Stimulated activated CD8-positive, alpha-beta memory T cell treated with anti-CD3 and anti-CD28 coated beads, Interleukin-2, amount 100 ng/mL, for 1 hour (primary cell): Measurements from ENCODE around the gene KCNIP4.

Experiments used
- DNase-seq, 2 donors: peaks; one replicate each; pipeline ENCODE4 v3.0.0-alpha.2; 2020; ENCODE audit warnings: low read depth in 2 of 2

KCNIP4 gene

DNA sequence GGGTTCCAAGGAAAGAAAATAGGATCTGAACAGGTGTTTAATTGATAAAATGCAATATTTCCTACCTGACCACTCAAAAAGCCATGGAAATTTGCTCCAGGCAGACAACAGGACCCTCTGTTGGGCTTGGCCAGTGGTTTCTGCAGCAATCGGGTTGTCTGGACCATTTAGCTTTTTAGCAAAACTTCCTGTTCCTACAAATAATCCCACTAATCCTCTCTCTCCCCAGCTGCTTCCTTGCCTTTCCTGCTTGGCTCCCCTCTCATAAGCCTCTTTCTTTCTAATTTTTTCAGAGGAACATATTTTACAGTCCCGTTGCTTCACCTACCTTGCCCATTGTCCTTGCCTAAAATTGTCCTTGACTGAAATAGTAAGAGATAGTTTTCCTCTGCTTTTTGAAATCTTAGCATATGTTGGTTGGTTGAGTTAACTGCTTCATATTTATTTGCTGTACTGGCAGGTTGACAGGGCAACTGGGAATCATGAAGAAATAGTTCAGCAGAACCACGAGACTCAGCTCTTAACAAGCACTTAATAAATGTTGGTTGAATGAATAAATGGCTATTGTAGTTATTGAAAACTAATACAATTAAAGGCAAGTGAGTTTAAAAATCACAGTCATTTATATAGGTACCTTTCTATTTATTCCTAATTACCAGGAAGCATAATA lies 259.8 kb downstream of the KCNIP4 start:
- no peak for DNase-seq

DNA sequence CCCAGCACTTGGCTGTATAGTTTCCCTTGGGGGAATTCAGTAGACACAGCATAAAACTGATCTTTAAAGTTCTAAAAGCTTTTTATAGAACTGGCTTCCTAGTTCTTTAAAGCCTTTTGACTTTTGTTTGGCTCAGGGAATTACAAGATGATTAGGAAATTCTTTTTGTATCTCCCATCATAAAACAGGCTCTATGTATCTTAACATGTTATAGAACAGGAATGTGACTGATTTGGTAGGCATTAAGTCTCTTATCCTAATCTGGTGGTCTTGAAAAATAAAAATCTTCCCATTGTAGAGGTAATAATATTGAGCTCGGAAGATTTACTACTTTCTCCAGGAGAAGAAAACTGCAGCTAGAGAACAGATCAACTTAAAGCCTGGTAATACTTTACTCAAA lies 262.7 kb downstream of the KCNIP4 start:
- DNase-seq = no peak

GRCh38 chr4:21680326-21680898 lies 268.2 kb downstream of the KCNIP4 start:
- DNase-seq = no peak

- DNase-seq = no peak
Measured at GRCh38 chr4:21678711-21679110, 269.9 kb downstream of the KCNIP4 start.

- no peak for DNase-seq
Measured at GRCh38 chr4:21677173-21677572, 271.4 kb downstream of the KCNIP4 start.

GRCh38 chr4:21664355-21664754 lies 284.2 kb downstream of the KCNIP4 start:
- no peak for DNase-seq

DNA sequence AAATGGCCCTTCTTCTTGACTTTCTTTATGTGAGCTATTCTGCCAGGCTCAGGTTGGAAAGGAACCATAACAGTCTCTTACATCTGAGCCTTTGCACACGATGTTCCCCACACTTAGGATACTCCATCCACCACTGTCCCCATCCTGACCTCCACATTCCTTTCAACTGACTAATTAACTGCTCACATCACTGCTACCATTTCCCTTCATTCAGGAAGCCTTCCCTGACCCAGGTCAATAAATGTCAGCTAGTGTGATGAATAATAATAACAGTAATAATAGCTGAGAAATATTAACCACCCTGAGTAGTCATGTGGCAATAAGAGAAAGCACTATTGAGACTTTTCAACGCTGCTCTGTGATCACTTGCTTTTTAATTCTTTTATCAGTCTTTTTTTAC lies 291.7 kb downstream of the KCNIP4 start:
- DNase-seq = no peak

DNA sequence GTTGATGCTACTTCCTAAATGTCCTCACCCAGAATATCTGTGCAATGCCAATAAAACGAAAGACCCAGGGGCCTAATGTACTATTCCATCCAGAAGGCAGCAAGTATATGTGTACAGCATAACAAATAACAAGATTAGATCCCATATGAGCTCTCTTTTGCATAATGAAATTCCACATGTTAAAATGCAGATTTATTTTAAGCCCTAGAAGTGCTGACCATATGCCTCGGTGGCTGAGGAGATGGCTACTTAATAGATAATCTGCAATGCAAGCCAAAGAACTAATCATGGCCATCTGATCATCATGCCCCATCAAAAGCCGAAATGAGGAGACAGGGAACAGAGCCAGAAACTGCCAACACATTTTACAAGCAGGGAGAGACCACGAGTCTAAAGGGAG lies 293.5 kb downstream of the KCNIP4 start:
- DNase-seq = no peak

DNA sequence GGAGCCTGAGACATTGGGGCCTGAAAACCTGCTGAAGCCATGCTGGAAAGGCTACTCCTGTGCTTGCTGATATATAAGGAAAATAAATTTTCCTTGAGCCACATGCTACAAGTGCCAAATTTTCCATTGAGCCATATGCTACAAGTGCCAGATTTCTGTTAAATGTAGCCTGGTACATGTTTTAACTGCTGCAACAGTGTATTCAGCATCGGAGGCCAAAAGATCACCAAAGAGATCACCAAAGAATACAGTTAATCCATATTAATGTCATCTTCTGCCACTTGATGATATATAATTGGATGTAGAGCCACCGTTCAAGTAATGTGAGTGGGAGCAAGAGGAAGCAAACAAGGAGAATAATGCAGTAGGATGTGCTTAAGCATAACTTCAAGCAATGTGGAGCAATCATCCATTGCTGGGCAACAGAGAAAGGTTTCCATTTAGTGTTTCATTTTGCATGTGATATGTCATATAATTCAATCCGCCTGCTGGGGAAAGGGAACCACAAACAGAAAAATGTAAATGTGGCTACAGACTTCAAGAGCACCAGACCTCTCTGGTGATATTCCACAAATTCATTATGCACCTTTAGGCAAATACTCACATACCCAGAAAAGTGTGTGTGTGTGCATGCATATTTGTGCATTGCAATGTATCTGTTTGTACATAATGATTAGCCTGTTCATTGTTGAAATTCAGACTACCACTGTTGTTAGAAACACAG lies 295.9 kb downstream of the KCNIP4 start:
- no peak for DNase-seq

DNA sequence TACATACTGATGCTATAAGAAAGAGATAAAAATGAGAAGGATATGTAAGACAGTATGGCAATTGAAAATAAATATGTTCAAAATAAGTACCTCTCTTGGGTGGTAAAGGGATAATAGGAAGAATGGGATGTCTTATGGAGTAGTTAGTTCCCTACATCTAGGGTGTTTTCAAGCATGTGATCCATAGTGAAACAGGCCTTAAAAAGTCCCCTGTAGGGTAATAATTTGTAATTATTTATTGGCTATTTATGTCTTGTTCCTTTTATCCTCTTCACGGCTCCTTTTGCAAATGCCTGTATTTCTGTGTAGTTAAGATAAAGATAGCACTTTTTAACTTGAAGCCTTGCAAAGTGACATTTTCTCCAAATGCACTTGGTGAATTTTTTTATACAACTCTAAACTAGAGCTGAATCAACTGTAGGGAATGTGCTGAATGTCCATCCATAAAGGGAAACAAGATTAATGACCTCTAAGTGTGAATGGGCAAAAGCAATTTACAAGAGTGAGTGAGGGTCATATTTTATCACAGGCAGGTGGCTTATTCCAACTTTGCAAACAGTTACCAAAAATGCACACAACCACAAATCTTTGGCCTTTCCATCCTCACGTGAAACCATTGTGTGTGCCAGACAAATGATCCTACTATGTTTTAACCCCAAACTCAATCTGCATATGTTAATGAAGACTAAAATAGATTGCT lies 299.0 kb downstream of the KCNIP4 start:
- no peak for DNase-seq

DNA sequence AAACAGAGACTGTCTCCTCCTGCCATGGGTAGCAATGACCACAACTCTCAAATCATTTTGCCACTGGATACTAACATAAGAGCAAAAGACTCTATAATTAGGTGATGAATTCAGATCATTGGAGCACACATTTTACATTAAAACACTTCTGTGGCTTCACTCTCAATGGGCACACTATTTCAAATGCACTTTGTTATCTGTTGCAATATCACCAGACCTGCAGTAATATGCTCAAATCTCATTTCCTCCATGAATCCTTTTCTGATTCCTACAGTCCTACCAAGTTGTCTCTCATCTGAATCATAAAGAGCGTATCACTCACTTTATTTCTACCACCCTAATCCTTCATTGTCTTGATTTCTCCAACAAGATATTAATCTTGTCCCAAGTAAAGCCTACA lies 302.8 kb downstream of the KCNIP4 start:
- no peak for DNase-seq

DNA sequence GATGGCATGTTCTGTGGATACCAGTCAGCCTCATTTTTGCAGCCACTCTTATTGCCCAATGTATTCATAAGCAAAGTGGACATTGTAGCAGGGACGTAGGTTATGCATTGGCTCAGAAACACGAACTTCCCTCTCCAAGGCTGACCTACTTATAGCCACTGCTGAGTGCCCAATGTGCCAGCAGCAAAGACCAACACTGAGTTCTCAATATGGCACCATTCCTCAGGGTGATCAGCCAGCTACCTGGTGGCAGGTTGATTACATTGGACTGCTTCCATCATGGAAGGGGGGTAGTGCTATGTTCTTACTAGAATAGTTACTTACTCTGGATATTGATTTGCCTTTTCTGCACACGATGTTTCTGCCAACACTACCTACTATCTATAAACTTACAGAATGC lies 306.9 kb downstream of the KCNIP4 start:
- DNase-seq = no peak

DNA sequence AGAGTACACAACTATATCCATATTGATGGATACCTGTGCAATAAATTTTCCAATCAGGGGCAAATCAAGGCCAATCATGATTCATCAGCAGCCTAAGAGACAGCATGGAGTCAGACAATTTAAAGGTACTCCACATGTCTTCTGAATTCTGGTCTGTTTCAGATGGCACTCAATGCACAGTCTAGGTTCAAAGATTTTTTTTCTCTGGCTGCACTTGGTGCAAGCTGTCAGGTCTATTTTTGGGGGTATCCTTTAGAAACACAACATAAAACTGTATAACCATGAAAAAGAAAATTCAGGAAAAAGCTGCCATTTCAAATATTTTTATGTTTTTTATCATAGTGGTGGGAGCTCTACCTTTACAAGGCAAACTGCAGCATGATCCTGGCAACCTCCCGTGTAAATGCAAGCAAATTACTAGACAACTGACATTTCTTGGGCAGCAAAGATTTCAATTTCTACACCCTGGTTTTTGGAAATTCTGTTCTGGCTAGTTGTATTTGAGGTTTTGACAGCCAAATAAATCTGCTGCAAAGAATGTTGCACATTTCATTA lies 310.3 kb downstream of the KCNIP4 start:
- DNase-seq = no peak

DNA sequence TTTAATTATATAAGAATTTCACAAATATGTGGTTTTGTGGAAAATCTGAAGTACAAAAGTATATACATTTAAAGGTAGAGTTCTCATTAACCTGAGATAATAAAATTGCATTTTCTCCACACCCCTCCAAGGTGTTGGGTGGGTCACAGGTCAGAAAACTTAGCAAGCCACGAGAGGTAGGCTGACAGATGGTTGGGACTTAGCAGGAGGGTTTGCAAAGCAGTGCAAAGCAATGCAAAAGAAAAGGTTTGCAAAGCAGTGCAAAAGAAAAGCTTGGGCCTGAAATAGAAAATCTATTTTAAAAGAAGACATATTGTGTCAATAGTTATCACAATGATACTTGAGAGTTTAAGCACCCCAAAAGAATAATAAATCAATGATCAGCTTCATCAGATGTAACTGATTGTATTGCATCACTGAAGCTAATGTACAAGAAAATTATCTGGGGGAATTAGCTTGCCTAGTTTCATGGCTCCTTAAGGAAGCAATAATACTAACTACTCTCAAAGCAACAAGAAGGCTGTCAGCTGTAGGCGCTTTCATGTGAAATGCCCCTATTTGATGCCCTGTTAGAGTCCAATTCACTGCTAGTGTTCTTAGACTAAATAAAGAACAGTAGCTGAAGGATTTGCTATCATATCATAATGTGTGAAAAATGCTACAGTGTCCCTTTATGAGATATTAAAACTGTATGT lies 319.5 kb downstream of the KCNIP4 start:
- DNase-seq = no peak

GRCh38 chr4:21628116-21628670 lies 320.4 kb downstream of the KCNIP4 start:
- no peak for DNase-seq

DNA sequence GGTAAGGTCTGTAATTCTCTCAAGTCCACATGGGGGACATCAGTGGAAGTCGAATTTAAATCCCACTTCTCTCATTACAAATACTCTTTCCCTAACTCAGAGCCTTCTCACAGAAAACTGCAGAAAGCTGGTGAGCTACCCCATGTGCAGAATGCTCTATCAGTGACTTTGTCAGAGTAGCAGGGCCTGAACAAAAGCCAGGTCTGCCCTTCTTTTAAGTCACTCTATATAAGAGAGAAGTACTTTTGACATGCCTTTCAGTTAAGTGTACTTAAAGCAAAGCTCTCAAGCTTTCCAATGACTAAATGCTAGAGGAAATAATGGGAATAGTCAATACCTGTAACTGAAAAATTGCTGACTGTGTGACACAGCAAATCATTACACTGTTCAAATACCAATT lies 323.1 kb downstream of the KCNIP4 start:
- DNase-seq = no peak

DNA sequence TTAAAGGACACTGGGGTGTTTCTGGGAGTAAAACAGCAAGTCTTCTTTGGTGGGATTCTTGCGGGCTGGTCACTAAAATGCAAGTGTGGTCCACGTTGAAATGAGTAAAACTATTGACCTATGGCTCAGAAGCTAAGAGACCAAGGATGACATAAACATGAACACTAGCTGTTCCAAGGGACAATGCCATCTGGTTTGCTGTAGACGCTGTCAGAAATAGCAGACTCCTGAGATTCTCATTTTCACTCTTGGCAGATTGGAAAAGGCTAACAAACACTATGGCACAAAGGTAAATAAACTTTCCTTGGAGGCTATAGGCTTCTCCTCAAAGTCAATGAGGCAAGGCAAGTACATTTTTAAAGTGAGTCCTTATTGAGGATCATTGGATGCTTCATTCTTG lies 343.6 kb downstream of the KCNIP4 start:
- DNase-seq = no peak

GRCh38 chr4:21596521-21596920 lies 352.1 kb downstream of the KCNIP4 start:
- DNase-seq = no peak

DNA sequence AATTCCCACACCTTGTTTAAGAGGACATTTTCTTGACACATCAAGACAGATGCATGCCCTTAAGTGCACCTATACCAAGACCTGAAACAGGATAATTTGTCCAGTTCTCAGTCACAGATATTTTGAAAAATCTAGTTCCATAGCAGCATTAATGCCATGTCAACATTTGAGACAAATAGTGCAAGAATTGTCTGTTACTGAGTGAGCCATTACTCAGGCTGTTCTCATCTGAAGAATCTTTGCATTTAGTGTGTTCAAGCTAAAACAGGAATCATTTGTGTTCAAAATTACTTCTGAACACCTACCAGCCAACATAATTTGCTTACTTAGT lies 354.9 kb downstream of the KCNIP4 start:
- no peak for DNase-seq

DNA sequence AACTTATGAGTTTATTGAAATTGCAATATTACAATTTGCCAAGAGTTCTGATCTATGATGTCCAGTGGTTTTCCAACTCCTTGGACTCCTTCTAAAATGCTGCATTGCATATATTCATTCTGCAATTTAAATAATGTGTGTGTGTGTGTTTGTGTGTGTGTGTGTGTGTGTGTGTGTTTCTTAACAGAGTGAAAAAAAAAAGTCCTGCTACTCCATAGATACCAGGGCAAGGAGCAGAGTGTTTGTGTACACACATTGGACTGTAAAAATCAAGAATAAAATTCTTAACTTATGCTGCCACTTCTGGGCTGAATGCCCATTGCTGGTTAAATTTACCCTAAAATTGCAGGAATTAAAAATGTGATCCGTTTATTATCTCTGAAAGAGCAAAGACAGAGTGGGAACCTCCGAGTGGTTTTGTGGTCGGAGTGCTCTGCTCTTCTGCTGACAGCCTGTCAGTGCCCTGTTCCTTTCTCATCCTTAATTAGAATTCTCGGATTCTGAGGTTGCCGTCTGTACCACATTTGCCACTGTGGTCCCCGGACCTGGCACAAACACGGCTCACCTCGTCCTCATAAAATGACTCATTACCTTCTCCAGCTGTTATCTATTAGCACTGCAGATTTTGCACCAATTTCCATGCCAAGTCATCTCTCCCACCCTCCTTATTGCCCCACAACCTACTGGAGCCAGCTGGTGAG lies 355.5 kb downstream of the KCNIP4 start:
- DNase-seq = no peak

GRCh38 chr4:21577056-21577455 lies 371.5 kb downstream of the KCNIP4 start:
- no peak for DNase-seq
